RCC 7860 (cell line): ENCODE results near the gene IPO5.
"Not testable (repeated sequence)": the region's sequence is repeated elsewhere in the genome, so short reads cannot be mapped to it uniquely, and the experiment has no call there.

ENCODE experiments used
- DNase-seq: peaks from one replicate; pipeline ENCODE4 v3.0.0-alpha.2; 2015; ENCODE audit warnings: low spot score
- FAIRE-seq: peaks from 2 replicates; lab custom pipeline; 2012; peaks lifted over from hg19 to GRCh38; lab: Jason Lieb, UNC

The IPO5 gene

GRCh38 chr13:97948041-97948440 lies 5.4 kb upstream of the IPO5 start:
- DNase-seq = no peak
- no peak for FAIRE-seq

- not testable (repeated sequence) for DNase-seq, FAIRE-seq
These were observed 4.2 kb upstream of the IPO5 start for GRCh38 chr13:97949316-97949715.

GRCh38 chr13:97951376-97951775 lies 2.1 kb upstream of the IPO5 start:
- FAIRE-seq (no peak), DNase-seq (no peak)

- DNase-seq, FAIRE-seq: not testable (repeated sequence)
These were observed 644 bp upstream of the IPO5 start for GRCh38 chr13:97952831-97953230.

- DNase-seq (no peak), FAIRE-seq (no peak)
These were observed 7.9 kb downstream of the IPO5 start for GRCh38 chr13:97961340-97961739.

GRCh38 chr13:97962887-97963286 lies 9.4 kb downstream of the IPO5 start:
- FAIRE-seq = no peak
- DNase-seq = no peak

- no peak for FAIRE-seq
- no peak for DNase-seq
These were observed 13.8 kb downstream of the IPO5 start for GRCh38 chr13:97967226-97967625.

GRCh38 chr13:97967948-97968347 lies 14.5 kb downstream of the IPO5 start:
- FAIRE-seq (no peak), DNase-seq (no peak)

GRCh38 chr13:97971519-97971918 lies 18.0 kb downstream of the IPO5 start:
- no peak for FAIRE-seq
- no peak for DNase-seq

GRCh38 chr13:97974773-97975172 lies 21.3 kb downstream of the IPO5 start:
- DNase-seq (no peak), FAIRE-seq (no peak)

GRCh38 chr13:97975280-97975847 lies 21.9 kb downstream of the IPO5 start:
- FAIRE-seq = no peak
- no peak for DNase-seq

GRCh38 chr13:97975848-97976609 lies 22.6 kb downstream of the IPO5 start:
- FAIRE-seq (no peak), DNase-seq (peak; percentile 59)

GRCh38 chr13:97976610-97977521 lies 23.4 kb downstream of the IPO5 start:
- DNase-seq (no peak), FAIRE-seq (no peak)

GRCh38 chr13:97977982-97978381 lies 24.5 kb downstream of the IPO5 start:
- no peak for DNase-seq
- FAIRE-seq = no peak

- DNase-seq = no peak
- no peak for FAIRE-seq
These were observed 25.2 kb downstream of the IPO5 start for GRCh38 chr13:97978651-97979050.

GRCh38 chr13:97979051-97979450 lies 25.6 kb downstream of the IPO5 start:
- no peak for DNase-seq
- no peak for FAIRE-seq

GRCh38 chr13:97979556-97979955 lies 26.1 kb downstream of the IPO5 start:
- no peak for DNase-seq
- FAIRE-seq = no peak

- FAIRE-seq (no peak), DNase-seq (no peak)
These were observed 28.8 kb downstream of the IPO5 start for GRCh38 chr13:97982286-97982685.

GRCh38 chr13:97986835-97987234 lies 33.4 kb downstream of the IPO5 start:
- DNase-seq (no peak), FAIRE-seq (no peak)

- FAIRE-seq = no peak
These were observed 46.2 kb downstream of the IPO5 start for GRCh38 chr13:97999653-98000052.

GRCh38 chr13:98004107-98004506 lies 50.6 kb downstream of the IPO5 start:
- no peak for FAIRE-seq
- DNase-seq = no peak

More at GRCh38 chr13:97999653-98000052, 46.2 kb downstream of the IPO5 start:
- no peak for DNase-seq
